ENCODE measurements around the gene NISCH.

DNA sequence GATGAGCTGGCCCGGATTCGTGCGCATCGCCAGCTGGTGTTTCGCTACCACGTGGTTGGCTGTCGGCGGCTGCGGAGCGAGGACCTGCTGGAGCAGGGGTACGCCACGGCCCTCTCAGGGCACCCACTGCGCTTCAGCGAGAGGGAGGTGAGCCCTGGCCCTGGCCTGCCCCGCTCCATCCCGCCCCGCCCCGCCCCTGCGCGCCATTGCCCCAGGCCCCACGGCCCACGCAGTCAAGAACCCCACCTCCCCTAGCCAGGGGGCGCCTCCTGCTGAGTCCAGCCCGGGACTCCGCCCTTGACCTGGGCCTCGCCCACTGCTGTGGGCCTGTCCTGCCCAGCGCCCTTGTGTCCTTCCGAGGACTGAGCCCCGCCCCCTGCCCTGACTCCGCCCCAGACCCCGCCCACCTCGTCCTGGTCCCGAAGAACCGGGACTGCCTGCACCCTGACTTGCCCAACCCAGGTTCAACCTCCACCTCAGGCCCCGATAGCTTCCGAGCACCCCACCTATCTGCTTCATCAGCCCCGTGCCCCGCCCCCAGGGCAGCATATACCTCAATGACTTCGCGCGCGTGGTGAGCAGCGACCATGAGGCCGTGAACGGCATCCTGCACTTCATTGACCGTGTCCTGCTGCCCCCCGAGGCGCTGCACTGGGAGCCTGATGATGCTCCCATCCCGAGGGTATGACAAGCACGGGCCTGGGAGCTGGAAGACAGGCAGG lies 63.5 kb downstream of the NISCH start:
- TF ChIP-seq, protein P1, sequence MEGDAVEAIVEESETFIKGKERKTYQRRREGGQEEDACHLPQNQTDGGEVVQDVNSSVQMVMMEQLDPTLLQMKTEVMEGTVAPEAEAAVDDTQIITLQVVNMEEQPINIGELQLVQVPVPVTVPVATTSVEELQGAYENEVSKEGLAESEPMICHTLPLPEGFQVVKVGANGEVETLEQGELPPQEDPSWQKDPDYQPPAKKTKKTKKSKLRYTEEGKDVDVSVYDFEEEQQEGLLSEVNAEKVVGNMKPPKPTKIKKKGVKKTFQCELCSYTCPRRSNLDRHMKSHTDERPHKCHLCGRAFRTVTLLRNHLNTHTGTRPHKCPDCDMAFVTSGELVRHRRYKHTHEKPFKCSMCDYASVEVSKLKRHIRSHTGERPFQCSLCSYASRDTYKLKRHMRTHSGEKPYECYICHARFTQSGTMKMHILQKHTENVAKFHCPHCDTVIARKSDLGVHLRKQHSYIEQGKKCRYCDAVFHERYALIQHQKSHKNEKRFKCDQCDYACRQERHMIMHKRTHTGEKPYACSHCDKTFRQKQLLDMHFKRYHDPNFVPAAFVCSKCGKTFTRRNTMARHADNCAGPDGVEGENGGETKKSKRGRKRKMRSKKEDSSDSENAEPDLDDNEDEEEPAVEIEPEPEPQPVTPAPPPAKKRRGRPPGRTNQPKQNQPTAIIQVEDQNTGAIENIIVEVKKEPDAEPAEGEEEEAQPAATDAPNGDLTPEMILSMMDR (conservative IDR thresholded peaks at IDR 0.05 in 1 of 2, IDR thresholded peaks at IDR 0.05 in 1 of 2; ENCODE audit: low read depth in 1 of 2, low read length in 2 of 2) = no peak
- no peak for TF ChIP-seq EZH2 (IDR thresholded peaks at IDR 0.05; ENCODE audit: low read length, missing control alignments)
